Esophagus squamous epithelium (tissue), 4 donors: ENCODE measurements around the gene MUSTN1.

Experiments used
- POLR2A ChIP-seq, 4 donors: fragments of 450-650 bp; IDR thresholded peaks; one replicate each; pipeline ENCODE4 v1.6.1; 2017; ENCODE audit warnings: antibody characterized with exemption in 4 of 4, mild to moderate bottlenecking in 4 of 4, moderate library complexity in 3 of 4
- TF ChIP-seq, protein P1 (sequence below), 6 experiments: fragments of 450-650 bp in 4 of 6; fragments of 200-600 bp in 2 of 6; sonication (generic) in 2 of 6; IDR thresholded peaks; one replicate each; pipeline ENCODE4 v1.5.1; 2016 to 2019; ENCODE audit warnings: antibody characterized with exemption in 6 of 6, mild to moderate bottlenecking in 4 of 6, moderate library complexity in 4 of 6

DNA sequence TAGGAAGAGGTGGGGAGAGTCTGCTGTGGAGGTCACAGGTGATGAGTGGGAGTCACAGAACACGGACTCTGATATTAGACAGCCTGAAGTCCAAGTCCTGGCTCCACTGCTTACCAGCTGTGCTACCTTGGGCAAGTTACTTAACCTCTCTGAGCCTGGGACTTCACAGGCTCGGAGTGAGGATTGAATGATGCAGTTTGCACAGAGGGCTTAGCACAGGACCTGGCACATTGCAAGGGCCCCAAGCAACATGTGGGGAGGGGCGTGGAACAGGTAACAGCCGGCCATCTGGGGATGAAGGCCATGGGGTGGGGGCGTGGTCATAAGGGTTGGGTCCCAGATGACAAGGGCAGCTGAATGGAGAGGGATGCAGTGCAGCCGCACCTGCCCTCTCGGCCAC lies 44.5 kb downstream of the MUSTN1 start:
- TF ChIP-seq, protein P1, sequence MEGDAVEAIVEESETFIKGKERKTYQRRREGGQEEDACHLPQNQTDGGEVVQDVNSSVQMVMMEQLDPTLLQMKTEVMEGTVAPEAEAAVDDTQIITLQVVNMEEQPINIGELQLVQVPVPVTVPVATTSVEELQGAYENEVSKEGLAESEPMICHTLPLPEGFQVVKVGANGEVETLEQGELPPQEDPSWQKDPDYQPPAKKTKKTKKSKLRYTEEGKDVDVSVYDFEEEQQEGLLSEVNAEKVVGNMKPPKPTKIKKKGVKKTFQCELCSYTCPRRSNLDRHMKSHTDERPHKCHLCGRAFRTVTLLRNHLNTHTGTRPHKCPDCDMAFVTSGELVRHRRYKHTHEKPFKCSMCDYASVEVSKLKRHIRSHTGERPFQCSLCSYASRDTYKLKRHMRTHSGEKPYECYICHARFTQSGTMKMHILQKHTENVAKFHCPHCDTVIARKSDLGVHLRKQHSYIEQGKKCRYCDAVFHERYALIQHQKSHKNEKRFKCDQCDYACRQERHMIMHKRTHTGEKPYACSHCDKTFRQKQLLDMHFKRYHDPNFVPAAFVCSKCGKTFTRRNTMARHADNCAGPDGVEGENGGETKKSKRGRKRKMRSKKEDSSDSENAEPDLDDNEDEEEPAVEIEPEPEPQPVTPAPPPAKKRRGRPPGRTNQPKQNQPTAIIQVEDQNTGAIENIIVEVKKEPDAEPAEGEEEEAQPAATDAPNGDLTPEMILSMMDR (IDR thresholded peaks at IDR 0.05), result no peak
- no peak for TF ChIP-seq POLR2A (IDR thresholded peaks at IDR 0.05)
